PFSK-1 (cell line): Measurements from ENCODE around the gene ZNF32.

Experiments used
- POLR2AphosphoS5 ChIP-seq: IDR thresholded peaks from 2 replicates; pipeline ENCODE4 v1.6.1; 2012; ENCODE audit warnings: low read depth, mild to moderate bottlenecking, control low read depth, low read length, moderate library complexity
- TAF1 ChIP-seq: IDR thresholded peaks from 2 replicates; pipeline ENCODE4 v1.6.1; 2012; ENCODE audit warnings: low read length, control low read depth, borderline replicate concordance; ENCODE audit not compliant: insufficient read depth

GRCh38 chr10:43691485-43691884 lies 42.8 kb upstream of the ZNF32 start:
- TF ChIP-seq POLR2AphosphoS5, result no peak
- TF ChIP-seq TAF1, result no peak
